ENCODE data around the gene IL3RA.

IL3RA gene

DNA sequence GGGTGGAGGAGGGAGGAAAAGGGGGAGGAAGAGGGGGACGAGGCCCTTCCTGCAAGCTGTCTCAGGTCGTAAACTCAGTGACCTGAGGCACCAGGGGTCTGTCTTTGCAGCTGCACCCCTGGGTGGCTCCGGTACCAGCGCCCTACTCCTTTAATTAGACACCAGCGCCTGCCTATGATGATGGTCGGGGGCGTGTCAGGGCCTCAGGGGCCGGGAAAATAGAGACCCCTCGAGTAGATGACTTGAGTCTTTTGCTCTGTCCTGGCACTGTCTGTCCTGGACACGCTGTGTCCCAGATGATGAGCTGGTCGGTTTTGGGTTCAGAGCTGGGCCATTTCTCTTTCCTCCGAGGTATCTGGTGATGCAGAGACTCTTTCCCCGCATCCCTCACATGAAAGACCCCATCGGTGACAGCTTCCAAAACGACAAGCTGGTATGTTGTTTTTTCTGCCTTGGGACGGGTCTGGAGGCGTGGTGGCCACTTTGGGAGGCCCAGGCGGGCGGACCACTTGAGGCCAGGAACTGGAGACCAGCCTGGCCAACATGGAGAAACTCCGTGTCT lies 44.2 kb downstream of the IL3RA start:
- no peak for DNase-seq

DNA sequence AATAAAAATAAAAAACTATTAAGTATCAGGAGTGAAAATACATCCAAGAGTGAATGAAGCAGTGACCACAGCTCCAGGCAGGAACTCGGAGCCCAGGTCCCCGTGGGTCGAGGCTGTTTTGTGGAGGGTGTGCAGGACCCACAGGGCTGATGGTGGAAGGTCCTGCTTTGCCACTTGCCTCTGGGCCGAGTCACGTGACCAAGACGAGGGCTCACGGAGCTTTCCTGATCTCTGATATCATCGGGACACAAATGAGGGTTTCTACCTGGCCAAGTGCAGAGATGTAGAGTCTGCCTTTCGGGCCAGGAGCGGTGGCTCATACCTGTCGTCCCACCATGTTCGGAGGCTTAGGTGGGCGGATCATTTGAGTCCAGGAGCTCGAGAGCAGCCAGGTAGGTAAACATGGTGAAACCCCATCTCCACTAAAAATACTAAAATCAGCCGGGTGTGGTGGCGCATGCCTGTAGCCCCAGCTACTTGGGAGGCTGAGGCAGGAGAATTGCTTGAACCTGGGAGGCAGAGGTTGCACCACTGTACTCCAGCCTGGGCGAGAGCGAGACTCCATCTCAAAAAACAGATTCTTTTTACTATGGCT lies 48.2 kb downstream of the IL3RA start:
- DNase-seq: no peak

DNA sequence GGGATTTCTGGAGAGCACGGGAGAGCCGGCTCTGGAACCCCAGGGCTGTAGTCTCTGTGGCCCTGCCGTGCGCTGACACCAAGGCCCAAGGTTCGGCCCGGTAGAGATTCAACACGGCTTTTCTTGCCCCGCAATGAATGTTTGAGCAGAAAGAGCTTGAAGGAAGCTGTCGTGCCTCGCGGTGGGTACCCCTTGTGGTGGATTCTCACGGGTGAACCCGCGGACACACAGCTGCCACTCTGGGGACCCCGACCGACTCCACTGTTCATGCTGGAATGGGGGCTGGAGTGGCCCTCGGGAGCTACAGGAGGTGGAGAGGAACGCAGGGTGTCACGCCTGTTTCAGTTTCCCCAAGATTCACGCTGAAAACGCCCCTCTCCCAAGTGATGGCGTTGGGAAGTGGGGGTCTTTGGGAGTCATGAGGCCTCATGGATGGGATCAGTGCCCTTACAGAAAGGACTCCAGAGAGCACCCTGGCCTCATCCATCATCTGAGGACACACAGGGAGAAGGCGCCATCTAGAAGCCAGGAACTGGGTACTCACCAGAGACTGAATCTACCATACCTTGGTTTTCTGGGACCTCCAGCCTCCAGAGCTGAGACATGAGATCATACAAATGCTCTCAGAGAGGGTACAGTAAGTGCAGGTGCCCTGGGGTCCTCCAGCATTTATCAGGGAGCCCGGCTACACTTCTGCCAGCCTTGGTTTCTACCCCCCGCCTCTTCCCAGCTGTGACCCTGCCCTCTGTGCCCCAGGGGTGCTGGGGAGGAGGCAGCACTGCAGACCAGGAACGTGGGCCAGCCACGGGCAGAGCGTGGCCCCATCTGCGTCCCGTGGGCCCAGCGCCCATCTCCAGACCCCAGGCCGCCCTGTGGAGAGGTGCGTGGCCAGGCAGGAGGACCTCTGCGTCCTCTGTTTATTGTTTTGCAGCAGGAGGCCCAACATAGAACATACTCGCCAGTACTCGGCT lies 49.0 kb downstream of the IL3RA start:
- DNase-seq: no peak

DNA sequence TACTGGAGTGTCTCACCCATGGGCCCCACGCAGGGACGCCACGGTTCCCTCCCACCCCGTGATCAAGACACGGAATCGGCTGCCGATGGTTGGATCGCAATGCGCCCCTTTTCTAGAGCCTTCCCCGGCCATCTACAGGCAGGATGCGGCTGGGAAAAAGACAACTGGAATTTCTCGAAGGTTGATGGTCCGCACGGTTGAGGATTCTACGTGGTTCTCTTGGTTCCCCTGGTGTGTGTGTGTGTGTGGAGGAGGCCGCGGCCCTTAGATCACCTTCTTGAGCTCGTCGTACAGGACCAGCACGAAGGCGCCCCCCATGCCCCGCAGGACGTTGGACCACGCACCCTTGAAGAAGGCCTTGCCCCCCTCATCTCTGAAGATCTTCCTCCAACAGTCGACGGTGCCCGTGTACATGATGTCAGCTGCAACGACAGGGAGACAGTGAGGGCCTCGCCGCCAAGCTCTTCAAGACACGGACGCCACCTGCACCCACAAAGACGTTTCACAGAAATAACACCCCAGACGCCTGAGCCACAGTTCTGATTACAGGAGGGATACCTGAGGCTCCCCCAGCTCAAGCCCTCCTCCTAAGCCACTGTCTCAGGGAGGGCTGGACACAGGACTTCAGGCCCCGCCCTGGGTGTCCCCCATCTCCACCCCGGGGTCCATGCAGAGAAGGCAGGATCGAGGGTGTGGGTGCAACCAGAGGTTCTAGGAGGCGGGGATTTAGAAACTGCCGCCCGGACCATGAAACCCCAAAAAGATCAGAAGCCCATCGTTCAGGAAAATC lies 49.9 kb downstream of the IL3RA start:
- DNase-seq: no peak

DNA sequence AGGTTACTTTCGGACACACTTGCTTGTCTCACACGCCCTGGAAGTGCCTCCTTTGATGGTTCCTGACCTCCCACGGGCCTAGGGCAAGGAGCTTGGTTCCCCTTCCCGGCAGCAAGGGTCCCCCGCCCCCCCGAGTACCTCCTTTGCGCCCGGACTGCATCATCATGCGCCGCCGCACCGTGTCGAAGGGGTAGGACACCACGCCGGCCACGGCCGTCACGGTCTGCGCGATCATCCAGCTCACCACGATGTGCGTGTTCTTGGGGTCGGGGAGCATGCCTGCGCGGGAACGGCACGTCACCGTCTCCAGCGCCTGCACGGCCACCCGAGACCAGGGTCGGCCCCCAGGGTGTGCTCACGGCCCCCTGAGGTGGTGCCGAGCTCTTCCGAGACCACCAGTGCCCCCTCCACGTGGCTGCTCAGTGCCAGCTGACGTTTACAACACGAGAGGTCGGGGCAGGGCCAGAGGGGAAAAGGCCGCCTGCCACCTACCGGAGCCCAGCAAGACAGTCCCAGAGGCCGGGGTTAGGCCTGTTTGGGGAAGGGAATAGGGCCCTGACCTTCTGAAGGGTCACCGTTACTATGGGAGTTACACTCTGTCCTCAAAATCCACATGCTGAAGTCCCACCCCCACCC lies 50.7 kb downstream of the IL3RA start:
- DNase-seq: no peak

GRCh38 chrX:1388651-1389050 lies 52.1 kb downstream of the IL3RA start:
- no peak for DNase-seq

GRCh38 chrX:1389181-1389992 lies 52.8 kb downstream of the IL3RA start:
- DNase-seq: no peak

- DNase-seq: no peak
Observed at GRCh38 chrX:1389993-1390285, 53.4 kb downstream of the IL3RA start.

- no peak for DNase-seq
Observed at GRCh38 chrX:1390621-1391369, 54.2 kb downstream of the IL3RA start.

- DNase-seq: no peak
Observed at GRCh38 chrX:1391370-1391706, 54.8 kb downstream of the IL3RA start.

DNA sequence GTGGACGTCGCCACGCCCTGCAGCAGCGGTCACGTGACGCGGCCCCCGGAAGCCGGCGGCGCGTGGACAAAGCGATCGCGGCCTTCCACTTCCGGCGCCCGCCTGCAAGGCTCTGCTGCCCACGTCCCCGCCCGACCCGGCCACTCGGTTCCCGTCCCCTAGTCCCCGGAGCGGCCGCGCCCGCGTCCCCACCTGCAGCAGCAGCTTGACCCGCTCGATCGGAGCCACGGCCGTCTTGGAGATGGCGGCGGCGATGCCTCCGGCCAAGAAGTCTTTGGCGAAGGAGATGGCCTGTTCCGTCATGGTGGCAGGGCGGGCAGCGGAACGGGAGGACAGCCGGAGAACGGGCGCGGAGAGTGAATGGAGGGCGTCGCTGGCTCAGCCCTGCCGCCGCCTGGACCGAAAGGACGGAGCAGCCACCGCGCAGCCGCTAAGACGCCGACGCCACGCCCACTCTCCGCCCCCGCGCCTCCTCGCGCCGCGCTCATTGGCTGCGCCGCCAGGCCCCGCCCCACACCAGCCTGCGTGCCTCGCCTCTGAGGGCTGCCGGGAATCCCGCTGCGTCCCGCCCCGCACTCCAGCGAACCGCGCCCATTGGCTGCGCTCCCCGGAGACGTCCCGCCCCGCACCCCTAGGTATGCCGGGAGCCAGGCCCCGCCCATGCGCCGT lies 55.3 kb downstream of the IL3RA start, which contains the start of gene SLC25A6:
TSS of gene SLC25A6 (minus strand) at position 407 of the 669 bp plus-strand sequence. CDS start at position 303, 104 bp downstream.
- DNase-seq: peak; percentile 90

DNA sequence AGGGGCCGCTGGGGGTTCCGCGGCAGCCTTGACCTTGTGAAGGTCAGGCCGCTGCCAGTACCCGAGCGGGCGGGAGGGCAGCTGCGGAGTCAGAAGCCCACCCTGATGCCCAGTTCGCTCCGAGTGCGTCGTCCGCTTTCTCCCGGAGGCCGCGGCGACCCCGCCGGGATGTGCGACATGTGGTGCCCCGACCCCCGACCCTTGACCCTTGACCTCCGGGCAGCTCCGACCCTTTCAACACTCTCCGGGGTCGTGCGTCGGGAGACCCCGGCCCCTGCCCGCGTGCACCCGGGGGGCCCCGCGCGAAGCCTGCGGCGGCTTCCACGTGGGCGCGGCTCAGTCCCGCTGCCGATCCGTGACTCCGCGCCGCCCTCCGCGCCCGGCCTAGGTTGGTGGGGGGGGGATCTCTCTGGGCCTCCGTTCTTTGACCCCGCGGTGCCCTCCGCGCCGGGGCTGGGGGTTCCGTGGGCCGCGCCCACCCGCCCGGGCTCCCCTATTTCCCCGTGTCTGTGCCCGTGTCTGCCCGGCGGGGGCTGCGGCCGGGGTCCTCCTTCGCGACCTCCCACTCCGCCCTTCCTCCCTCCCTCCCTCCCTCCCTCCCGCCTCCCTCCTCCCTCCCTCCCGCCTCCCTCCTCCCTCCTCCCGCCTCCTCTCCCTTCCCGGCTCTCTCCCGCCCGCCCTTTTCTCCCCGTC lies 55.9 kb downstream of the IL3RA start:
- DNase-seq: peak; percentile 99

- no peak for DNase-seq
Observed at GRCh38 chrX:1393871-1394615, 57.5 kb downstream of the IL3RA start.

GRCh38 chrX:1394731-1395501 lies 58.3 kb downstream of the IL3RA start:
- no peak for DNase-seq

DNA sequence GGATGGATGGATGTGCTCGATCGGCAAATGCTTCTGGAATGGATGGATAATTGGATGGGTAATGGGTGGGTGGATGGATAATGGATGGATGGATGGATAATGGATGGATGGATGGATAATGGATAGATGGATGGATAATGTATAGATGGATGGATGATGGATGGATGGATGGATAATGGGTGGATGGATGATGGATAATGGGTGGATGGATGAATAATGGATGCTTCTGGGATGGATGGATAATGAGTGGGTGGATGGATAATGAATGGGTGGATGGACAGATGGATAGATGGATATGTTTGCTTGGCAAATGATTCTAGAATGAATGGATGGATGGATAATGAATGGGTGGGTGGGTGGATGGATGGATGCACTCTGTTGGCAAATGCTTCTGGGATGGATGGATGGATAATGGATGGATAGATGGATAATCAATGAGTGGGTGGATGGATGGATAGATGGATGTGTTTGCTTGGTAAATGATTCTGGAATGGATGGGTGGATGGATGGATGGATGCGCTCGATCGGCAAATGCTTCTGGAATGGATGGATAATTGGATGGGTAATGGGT lies 59.1 kb downstream of the IL3RA start:
- no peak for DNase-seq

- no peak for DNase-seq
Observed at GRCh38 chrX:1397001-1397400, 60.4 kb downstream of the IL3RA start.

DNA sequence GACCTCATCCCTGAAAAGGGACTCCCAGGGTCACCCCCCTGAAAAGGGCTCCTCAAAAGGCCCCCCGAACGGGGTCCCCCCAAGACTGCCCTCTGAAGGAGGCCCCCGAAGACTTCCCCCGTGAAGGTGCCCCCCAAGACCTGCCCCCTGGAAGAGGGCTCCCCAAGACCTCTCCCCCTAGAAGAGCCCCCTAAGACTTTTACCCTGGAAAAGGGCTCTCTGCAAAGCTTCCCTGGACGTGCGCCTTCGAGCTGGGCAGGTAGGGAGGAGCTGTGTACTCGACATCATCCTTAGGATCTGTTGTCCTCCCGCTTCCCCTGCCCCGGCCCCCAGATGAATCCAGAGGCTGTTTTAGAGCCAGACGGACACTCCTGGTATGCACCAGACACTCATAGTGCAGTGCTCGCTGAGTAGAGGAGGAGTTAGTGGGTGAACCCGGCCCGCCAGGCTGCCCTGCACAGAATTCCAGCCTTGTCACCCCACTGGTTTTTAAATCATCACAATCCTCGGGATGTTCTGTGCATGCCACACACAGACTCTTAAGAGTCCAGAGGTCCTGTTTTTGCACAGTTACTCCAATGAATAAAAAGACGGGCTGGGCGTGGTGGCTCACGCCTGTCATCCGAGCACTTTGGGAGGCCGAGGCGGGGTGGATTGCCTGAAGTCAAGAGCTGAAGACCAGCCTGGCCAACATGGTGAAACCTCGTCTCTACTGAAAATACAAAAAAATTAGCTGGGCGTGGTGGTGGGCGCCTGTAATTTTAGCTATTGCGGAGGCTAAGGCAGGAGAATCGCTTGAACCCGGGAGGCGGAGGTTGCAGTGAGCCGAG lies 61.1 kb downstream of the IL3RA start:
- no peak for DNase-seq

Measured in right kidney (tissue), 1 donor.